Effector CD8-positive, alpha-beta T cell (primary cell): ENCODE data around the gene STRA6.

Source experiments
- DNase-seq: peaks from one replicate; lab custom pipeline; 2025; lab: John Stamatoyannopoulos, UW
- total RNA-seq, 4 experiments: gene quantifications; one replicate each; lab custom pipeline; 2026; lab: John Stamatoyannopoulos, UW

Gene STRA6, protein sequence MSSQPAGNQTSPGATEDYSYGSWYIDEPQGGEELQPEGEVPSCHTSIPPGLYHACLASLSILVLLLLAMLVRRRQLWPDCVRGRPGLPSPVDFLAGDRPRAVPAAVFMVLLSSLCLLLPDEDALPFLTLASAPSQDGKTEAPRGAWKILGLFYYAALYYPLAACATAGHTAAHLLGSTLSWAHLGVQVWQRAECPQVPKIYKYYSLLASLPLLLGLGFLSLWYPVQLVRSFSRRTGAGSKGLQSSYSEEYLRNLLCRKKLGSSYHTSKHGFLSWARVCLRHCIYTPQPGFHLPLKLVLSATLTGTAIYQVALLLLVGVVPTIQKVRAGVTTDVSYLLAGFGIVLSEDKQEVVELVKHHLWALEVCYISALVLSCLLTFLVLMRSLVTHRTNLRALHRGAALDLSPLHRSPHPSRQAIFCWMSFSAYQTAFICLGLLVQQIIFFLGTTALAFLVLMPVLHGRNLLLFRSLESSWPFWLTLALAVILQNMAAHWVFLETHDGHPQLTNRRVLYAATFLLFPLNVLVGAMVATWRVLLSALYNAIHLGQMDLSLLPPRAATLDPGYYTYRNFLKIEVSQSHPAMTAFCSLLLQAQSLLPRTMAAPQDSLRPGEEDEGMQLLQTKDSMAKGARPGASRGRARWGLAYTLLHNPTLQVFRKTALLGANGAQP
- 0 reads per million in 4 experiments for total RNA-seq

GRCh38 chr15:74202452-74203401, at the start of gene STRA6:
TSS of gene STRA6 (minus strand) at chr15:74202787. CDS start at chr15:74202267, 520 bp downstream.
- DNase-seq: no peak

- no peak for DNase-seq
Observed at GRCh38 chr15:74252291-74252690, 49.7 kb upstream of the STRA6 start.

- no peak for DNase-seq
Observed at GRCh38 chr15:74251131-74251811, 48.7 kb upstream of the STRA6 start.

- no peak for DNase-seq
Observed at GRCh38 chr15:74250266-74250665, 47.7 kb upstream of the STRA6 start.

GRCh38 chr15:74245342-74245931, 42.9 kb upstream of the STRA6 start:
- no peak for DNase-seq

GRCh38 chr15:74244822-74245341, 42.3 kb upstream of the STRA6 start:
- no peak for DNase-seq

GRCh38 chr15:74243431-74243830, 40.8 kb upstream of the STRA6 start:
- no peak for DNase-seq

GRCh38 chr15:74242441-74243185, 40.0 kb upstream of the STRA6 start:
- no peak for DNase-seq

DNA sequence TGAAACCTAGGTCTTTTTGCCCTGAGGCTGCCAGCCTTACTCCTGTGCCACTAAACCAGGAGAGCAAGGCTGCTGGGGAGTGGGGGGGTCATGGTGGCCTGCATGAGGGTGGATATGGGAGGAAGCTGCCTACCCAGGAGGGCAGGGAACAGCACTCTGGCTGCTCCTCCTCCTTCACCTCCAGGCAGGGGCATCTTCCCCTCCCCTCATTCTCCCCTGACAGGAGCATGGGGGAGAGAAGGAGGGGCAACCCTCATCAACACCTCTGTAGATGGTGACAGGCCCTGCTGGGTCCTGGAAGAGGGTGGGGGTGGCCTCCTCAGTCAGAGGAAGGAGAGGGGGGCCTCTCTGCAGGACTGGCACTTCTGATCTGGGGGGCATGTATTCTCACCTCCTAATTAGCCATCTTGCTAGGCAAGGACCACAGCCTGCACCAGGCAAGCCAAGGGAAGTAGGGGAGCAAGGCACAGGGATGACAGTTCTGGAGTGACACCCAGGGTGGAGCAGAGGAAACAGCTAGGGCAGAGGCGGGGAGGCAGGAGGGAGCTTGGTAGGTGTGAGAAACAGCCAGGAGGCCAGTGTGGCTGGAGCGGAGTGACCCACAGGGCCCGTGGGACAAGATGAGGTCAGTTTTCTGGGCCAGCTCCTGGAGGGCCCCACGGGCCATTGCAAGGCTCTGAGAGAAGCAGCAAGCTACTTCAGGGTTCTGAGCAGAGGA, 38.5 kb upstream of the STRA6 start:
- DNase-seq: no peak

GRCh38 chr15:74240002-74240568, 37.5 kb upstream of the STRA6 start:
- DNase-seq: no peak

DNA sequence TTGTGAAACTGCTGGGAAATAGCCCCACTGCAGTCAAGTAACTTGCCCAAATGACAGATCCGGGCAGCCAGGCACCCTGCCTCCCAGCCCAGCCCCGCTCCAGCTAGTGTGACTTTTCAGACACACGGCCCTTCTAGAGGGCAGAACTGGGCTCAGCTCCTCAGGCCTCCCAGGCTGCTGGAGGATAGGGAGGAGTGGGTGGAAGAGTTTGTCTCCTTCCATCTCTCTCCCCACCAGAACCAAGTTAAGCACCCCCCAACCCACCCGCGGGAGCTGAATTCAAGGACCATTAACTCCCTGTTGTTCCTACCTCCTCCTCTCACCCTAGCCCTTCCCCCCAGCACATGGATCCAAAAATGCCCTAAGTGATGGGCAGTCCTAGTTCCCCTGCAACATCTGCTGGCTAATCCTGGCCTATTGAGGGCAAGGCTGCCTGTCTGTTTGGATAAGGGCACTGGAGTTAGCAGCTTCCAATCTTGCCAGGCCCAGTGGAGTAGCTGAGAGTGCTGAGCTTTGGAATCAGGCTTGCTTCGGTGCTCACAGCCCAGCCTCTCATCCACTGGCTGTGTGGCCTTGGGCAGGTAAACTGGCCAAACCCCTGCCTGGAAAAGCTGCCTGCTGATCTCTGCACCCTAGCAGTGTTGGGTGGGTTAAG, 36.6 kb upstream of the STRA6 start:
- no peak for DNase-seq

DNA sequence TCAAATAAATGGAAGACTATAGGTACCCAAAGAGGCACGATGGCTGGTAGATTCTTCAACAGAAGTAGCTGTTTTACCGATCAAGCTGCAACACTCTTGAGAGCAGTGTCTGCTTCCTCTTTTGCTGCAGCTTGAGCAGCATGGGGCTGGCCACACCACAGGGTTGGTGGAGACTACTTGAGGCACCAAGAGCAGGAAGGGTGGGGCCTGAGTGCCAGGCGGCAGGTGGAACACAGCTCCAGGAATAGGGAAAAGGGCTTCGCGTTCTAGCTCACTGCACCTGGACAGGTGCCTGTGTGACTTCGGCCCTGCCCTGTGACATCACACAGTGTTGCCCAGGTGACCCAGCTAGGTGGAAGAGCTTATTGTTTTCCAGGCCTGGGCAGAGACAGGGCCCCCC, 33.4 kb upstream of the STRA6 start, which contains the start of gene CCDC33:
Gene CCDC33 (plus strand): TSS at position 365 of the 400 bp plus-strand sequence. CDS start 394 bp downstream, outside the sequence.
- DNase-seq: no peak

GRCh38 chr15:74234598-74234875, 31.9 kb upstream of the STRA6 start:
- DNase-seq: no peak

DNA sequence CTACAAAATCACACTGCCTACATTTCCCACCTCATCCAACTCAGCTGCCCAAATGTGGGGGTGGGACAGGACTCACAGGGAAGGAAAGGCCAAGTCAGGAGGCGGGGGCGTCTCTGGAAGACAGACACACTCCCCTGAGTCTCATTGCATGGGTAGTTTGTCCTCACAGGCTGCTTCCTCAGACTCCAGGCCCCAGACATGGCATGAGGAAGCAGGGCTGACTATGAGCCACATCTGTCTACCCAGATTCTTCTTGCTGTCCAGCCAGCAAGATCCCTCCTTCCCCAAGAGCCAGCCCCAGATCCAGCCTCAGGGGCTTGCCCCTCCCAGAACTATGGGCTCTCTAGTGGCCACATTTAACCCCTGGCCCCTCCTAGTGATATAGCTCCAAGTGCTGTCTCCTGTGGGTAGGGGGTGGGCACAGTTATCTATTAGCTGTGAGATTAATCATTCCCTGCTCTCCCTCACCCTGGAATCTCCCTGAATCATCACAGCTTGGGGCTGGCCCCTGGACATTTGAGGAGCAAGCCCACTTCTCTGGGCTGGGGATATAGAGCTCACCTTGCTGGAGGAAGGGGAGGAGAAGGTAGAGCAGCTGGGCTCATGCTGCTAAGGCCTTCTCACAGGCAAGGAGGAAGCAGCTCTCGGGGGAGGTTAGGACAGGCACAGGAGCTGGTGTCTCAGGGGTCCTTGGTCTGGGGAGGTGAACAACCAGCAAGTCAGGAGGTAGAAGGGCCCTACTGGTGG, 31.4 kb upstream of the STRA6 start:
- DNase-seq: no peak

GRCh38 chr15:74233373-74233772, 30.8 kb upstream of the STRA6 start:
- DNase-seq: no peak

DNA sequence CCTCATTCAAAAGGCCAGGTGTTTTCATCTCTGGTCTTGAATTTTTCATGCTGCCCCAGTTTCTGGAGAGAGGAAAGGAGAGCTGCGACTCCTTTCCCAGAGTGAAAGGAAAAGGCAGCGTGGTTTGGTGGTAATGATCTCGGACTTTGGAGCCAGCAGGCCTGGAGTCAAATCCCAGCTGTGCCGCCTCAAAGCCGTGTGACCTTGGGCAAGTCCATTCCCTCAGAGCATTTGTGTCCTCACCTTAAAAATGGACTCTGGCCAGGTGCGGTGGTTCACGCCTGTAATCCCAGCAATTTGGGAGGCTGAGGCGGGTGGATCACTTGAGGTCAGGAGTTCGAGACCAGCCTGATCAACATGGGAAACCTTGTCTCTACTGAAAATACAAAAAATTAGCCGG, 28.9 kb upstream of the STRA6 start:
- no peak for DNase-seq

- DNase-seq: no peak
Observed at GRCh38 chr15:74229686-74230085, 27.1 kb upstream of the STRA6 start.

GRCh38 chr15:74228723-74229081, 26.1 kb upstream of the STRA6 start:
- no peak for DNase-seq
